Breast epithelium (tissue), 4 donors: ENCODE measurements around the gene PTPRN2. TPM values are rescaled to one million over a fixed set of nuclear protein-coding genes. Genes with fewer than 3 reads are reported as not detected.

Experiments
- DNase-seq, 2 donors: peaks; one replicate each; pipeline ENCODE4 v3.0.0-alpha.2; 2019; ENCODE audit warnings: low spot score in 2 of 2
- H3K27ac ChIP-seq, 2 donors: fragments of 200-600 bp; sonication (generic) in 1 of 2; one replicate each; pipeline ENCODE4 v1.5.1; 2016 to 2019; ENCODE audit warnings: mild to moderate bottlenecking in 1 of 2
- H3K27me3 ChIP-seq, 2 donors: fragments of 200-600 bp; sonication (generic) in 1 of 2; one replicate each; pipeline versions ENCODE4 v1.5.1 to v1.6.0; 2017 to 2019; ENCODE audit warnings: control low read depth in 1 of 2, mild to moderate bottlenecking in 1 of 2
- H3K36me3 ChIP-seq: fragments of 200-600 bp; one replicate; pipeline ENCODE4 v1.5.1; 2019
- H3K4me1 ChIP-seq, 2 donors: fragments of 200-600 bp; sonication (generic); one replicate each; pipeline ENCODE4 v1.5.1; 2016 to 2019; ENCODE audit warnings: control low read depth in 1 of 2
- H3K4me3 ChIP-seq, 3 donors: fragments of 200-600 bp; sonication (generic); 1 replicate in 2 of 3; 2 replicates in 1 of 3; pipeline ENCODE4 v1.5.1; 2016 to 2019; ENCODE audit warnings: mild to moderate bottlenecking in 3 of 3, moderate library complexity in 2 of 3
- H3K9me3 ChIP-seq, 2 donors: fragments of 200-600 bp; sonication (generic) in 1 of 2; one replicate each; pipeline ENCODE4 v1.5.1; 2016 to 2019; ENCODE audit warnings: control low read depth in 1 of 2
- CTCF ChIP-seq, 3 donors: fragments of 450-650 bp; IDR thresholded peaks; one replicate each; pipeline ENCODE4 v1.5.1; 2016 to 2017; ENCODE audit warnings: antibody characterized with exemption in 3 of 3, mild to moderate bottlenecking in 3 of 3, moderate library complexity in 3 of 3
- POLR2A ChIP-seq: fragments of 450-650 bp; IDR thresholded peaks from one replicate; pipeline ENCODE4 v1.6.1; 2016; ENCODE audit warnings: antibody characterized with exemption, mild to moderate bottlenecking, moderate library complexity
- POLR2AphosphoS5 ChIP-seq, 3 donors: sonication (generic); formaldehyde crosslinking; IDR thresholded peaks; one replicate each; pipeline ENCODE4 v1.6.1; 2017; ENCODE audit warnings: antibody characterized with exemption in 3 of 3
- intact Hi-C: fragments of 100-400 bp; cut with DNase I; formaldehyde crosslinking; loops from one replicate; pipeline ENCODE4 v1.15.1; 2023; ENCODE audit warnings: low total_unique reads
- total RNA-seq, 3 donors: library from RNA; depleted of rRNA; stranded (reverse); fragments of >200 nt; gene quantifications; one replicate each; pipeline ENCODE4 v1.1.0, GENCODE V29; 2016

The PTPRN2 gene
- total RNA-seq, 3 donors from 2014 or later = 1.6 to 2.2 (median 2.2) TPM

GRCh38 chr7:158282461-158283001 is 305.1 kb downstream of the PTPRN2 start:
- H3K36me3 ChIP-seq = no peaks in the 10 kb centered on the region
- intact Hi-C loops = no loop called here
- H3K9me3 ChIP-seq = peaks cover 13 to 26% of the 10 kb centered on the region in 2 donors
- no peak overlapping the region for H3K27ac ChIP-seq
- no peak overlapping the region for H3K4me3 ChIP-seq
- TF ChIP-seq POLR2AphosphoS5 (IDR thresholded peaks at IDR 0.05) = no peak
- TF ChIP-seq POLR2A = no peak
- no peak for TF ChIP-seq CTCF (IDR thresholded peaks at IDR 0.05)
- H3K4me1 ChIP-seq = no peaks in the 10 kb centered on the region
- DNase-seq = peak in 1 of 2 donors; percentile 28
- H3K27me3 ChIP-seq = no peaks in the 10 kb centered on the region

GRCh38 chr7:158281441-158281840 is 306.2 kb downstream of the PTPRN2 start:
- Histone ChIP-seq H3K4me1 (no peaks in the 10 kb centered on the region), H3K27ac (no peak overlapping the region), H3K36me3 (no peaks in the 10 kb centered on the region), H3K4me3 (no peak overlapping the region), H3K27me3 (no peaks in the 10 kb centered on the region), H3K9me3 (peaks cover 13 to 15% of the 10 kb centered on the region in 2 donors)
- intact Hi-C loops = no loop called here
- DNase-seq = no peak
- TF ChIP-seq POLR2AphosphoS5 (IDR thresholded peaks at IDR 0.05) = no peak
- TF ChIP-seq CTCF (IDR thresholded peaks at IDR 0.05) = no peak
- TF ChIP-seq POLR2A = no peak

- TF ChIP-seq CTCF (IDR thresholded peaks at IDR 0.05) (no peak), POLR2A (no peak), POLR2AphosphoS5 (IDR thresholded peaks at IDR 0.05) (no peak)
- intact Hi-C loops = no loop called here
- peaks cover 7 to 10% of the 10 kb centered on the region in 2 donors for H3K9me3 ChIP-seq
- H3K27ac ChIP-seq = no peak overlapping the region
- H3K4me1 ChIP-seq = no peaks in the 10 kb centered on the region
- peak in 1 of 2 donors; percentile 33 for DNase-seq
- H3K4me3 ChIP-seq = no peak overlapping the region
- H3K27me3 ChIP-seq = no peaks in the 10 kb centered on the region
- H3K36me3 ChIP-seq = no peaks in the 10 kb centered on the region
These were observed 307.0 kb downstream of the PTPRN2 start for GRCh38 chr7:158280448-158281144.

- H3K4me1 ChIP-seq = no peaks in the 10 kb centered on the region
- no peak overlapping the region for H3K27ac ChIP-seq
- no peaks in the 10 kb centered on the region for H3K36me3 ChIP-seq
- H3K27me3 ChIP-seq = no peaks in the 10 kb centered on the region
- intact Hi-C loops = no loop called here
- peaks cover 0 to 2% of the 10 kb centered on the region in 2 donors for H3K9me3 ChIP-seq
- H3K4me3 ChIP-seq = no peak overlapping the region
- peak in 1 of 2 donors; percentile 27 for DNase-seq
- TF ChIP-seq CTCF (IDR thresholded peaks at IDR 0.05) (no peak), POLR2AphosphoS5 (IDR thresholded peaks at IDR 0.05) (no peak), POLR2A (no peak)
These were observed 307.8 kb downstream of the PTPRN2 start for GRCh38 chr7:158279539-158280447.
